ENCODE measurements around the gene TBC1D10B. TPM values are rescaled to one million over a fixed set of nuclear protein-coding genes. Genes with fewer than 3 reads are reported as not detected.

TBC1D10B gene
- total and polyA plus RNA-seq, 7 donors, result 24.5 to 50.0 (median 31.6) TPM

DNA sequence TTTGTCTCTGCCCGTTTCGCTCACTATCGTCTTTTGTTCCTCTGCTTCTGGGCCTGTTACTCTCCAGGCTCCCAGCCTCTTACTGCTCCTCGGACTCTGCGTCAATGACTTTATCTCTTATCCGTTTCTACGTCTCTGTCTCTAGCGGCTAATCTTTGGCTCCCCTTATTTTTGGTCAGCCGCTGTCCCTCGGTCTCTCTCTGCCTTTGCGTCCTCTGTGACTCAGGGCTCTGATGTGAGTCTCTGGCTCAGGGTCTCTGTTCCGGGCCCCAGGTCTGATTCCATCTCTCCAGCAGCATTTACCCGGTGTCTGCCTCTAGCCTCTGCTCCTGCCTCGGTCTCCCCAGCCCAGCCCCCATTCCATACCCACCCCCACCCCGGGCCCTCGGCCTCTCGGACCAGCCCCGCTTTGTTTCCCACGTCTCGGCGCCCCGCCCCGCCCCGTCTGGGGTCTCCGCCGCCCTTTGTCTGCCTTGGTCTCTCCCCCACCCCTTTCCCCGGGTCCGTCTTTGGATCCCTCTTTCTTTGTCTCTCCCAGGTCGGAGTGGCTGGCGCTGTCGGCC, 24.4 kb upstream of the TBC1D10B start:
- DNase-seq (no peak), ATAC-seq (peak; percentile 15 to 53 (median 21))
- peak overlapping the region; percentile 87 for H3K27ac ChIP-seq
- intact Hi-C loops (cut with DNase I), result loop anchor here in 1 of 2 donors (2.0 kb wide), 1 partner anchor 16 kb away; no protein-coding TSS in a partner anchor
- peak overlapping the region; percentile 91 for H3K4me3 ChIP-seq
- peaks cover 15% of the 10 kb centered on the region for H3K4me1 ChIP-seq
- no peaks in the 10 kb centered on the region for H3K9me3 ChIP-seq
- WGBS, 3 donors, result 4 to 8% (median 5%) methylated on average over 31 of the region's 31 CpGs
- H3K36me3 ChIP-seq (ENCODE audit: insufficient read depth in 1 of 2, low read depth in 1 of 2), result peaks cover 0 to 13% of the 10 kb centered on the region in 2 donors
- TF ChIP-seq, protein P1, sequence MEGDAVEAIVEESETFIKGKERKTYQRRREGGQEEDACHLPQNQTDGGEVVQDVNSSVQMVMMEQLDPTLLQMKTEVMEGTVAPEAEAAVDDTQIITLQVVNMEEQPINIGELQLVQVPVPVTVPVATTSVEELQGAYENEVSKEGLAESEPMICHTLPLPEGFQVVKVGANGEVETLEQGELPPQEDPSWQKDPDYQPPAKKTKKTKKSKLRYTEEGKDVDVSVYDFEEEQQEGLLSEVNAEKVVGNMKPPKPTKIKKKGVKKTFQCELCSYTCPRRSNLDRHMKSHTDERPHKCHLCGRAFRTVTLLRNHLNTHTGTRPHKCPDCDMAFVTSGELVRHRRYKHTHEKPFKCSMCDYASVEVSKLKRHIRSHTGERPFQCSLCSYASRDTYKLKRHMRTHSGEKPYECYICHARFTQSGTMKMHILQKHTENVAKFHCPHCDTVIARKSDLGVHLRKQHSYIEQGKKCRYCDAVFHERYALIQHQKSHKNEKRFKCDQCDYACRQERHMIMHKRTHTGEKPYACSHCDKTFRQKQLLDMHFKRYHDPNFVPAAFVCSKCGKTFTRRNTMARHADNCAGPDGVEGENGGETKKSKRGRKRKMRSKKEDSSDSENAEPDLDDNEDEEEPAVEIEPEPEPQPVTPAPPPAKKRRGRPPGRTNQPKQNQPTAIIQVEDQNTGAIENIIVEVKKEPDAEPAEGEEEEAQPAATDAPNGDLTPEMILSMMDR (IDR thresholded peaks at IDR 0.05), result no peak
- H3K27me3 ChIP-seq (ENCODE audit: insufficient read depth in 3 of 3, low read length in 2 of 3), result no peaks in the 10 kb centered on the region

DNA sequence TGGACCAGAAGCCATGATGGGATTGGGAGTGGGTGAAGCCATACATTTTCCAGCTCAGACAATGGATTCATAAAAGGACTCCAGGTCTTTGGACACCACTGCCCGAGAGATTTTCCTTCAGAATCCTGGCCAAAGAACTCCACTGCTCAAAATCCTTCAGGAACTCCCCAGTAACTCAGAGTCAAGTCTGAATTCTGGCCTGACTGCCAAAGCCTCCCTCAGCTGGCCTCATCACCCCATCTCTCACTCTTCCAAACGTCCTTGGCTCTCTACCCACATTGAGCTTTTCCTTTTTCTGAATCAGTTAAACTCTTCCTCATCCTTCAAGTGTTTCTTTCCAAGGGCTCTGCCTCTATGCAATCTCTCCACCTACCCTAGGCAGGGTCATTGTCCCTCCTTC, 13.2 kb upstream of the TBC1D10B start:
- intact Hi-C loops (cut with DNase I), result no loop called here
- Histone ChIP-seq H3K4me1 (peaks cover 6% of the 10 kb centered on the region), H3K27ac (no peak overlapping the region), H3K4me3 (no peak overlapping the region), H3K36me3 (ENCODE audit: insufficient read depth in 1 of 2, low read depth in 1 of 2) (no peaks in the 10 kb centered on the region), H3K9me3 (no peaks in the 10 kb centered on the region), H3K27me3 (ENCODE audit: insufficient read depth in 3 of 3, low read length in 2 of 3) (no peaks in the 10 kb centered on the region)
- TF ChIP-seq, protein P1 (IDR thresholded peaks at IDR 0.05), result no peak
- DNase-seq (no peak), ATAC-seq (no peak)
- WGBS, 3 donors, result 27 to 35% (median 33%) methylated on average over 2 of the region's 2 CpGs

DNA sequence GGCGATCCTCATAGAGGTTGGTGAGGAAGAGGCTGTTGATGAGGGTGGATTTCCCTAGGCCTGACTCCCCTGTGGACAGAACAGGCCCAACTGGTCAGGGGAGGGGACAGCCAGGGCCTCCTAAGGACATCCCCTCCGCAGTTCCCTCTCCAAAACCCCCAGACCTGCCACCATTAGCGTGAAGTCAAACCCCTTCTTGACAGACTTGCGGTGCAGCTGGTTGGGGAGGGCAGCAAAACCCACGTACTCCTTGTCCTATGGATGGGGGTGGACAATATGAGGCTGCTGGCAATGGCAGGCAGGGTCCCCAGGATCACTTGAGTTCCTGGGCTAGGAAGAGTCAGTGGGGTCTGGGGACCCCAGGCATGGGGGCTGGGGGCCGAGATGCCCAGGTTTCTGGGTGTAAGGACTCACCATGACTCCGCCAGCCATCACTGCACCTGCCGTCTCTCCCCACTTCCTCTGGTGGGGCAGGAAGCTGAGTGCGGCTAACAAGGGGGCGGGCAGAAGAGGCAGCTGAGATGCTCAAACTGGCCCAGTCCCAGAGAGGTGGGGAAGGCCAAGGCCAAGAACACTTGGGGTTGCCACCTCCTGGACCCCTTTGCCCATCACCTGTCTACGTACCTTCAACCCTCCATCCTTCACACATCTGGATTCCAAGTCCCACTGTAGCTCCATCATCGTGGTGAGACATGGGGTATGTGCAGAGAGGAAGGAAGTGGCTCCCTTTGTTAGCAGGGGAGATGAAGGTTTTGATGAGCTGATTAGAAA, 12.0 kb upstream of the TBC1D10B start, which contains the start of gene SEPTIN1:
TSS of gene SEPTIN1 (minus strand) at position 451 of the 771 bp plus-strand sequence. CDS start at position 432, 19 bp downstream.
- Histone ChIP-seq H3K36me3 (ENCODE audit: insufficient read depth in 1 of 2, low read depth in 1 of 2) (no peaks in the 10 kb centered on the region), H3K4me3 (no peak within 1 kb of the TSS), H3K4me1 (peaks cover 12% of the 10 kb centered on the region), H3K27me3 (ENCODE audit: insufficient read depth in 3 of 3, low read length in 2 of 3) (no peaks in the 10 kb centered on the region), H3K27ac (peak within 1 kb of the TSS; percentile 32), H3K9me3 (no peaks in the 10 kb centered on the region)
- ATAC-seq, result no peak
- DNase-seq, result no peak
- TF ChIP-seq, protein P1 (IDR thresholded peaks at IDR 0.05), result no peak
- intact Hi-C loops (cut with DNase I), result no loop called here
- WGBS, 3 donors, result 42 to 57% (median 45%) methylated on average over 12 of the region's 12 CpGs

DNA sequence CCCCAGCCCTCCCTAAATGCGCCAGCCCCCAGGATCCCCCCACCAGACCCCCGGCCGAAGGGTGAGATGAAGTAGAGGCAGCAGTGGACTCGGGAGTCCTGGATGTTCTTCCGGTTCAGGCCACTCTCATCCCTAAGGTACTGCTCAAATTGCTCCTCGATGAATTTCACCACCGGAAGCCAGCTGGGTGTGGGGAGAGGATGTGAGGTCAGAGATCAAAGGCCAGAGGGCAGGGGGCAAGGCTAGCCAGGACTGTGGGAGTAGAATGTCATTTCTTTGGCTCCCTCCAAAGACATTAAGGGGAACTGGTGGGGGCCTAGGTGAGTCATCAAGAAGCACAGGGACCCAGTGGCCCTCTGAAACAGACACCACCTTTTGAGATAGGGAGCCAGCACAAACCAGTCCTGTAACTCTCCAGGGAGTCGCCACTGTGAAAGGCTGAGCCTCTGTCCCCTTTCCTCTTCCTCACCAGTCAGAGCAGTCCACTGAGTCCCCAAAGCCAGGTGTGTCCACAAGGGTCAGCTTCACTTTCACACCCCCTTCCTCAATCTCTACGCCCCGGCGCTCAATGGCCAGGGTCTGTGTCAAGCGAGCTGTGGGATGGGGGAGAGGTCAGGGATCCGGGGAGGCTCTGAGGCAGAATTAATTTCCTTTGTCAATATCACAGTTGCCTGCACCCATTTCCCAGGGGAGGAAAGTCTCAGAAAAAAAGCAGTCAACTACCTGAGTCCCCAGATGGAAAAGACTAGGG, 11.2 kb upstream of the TBC1D10B start:
- no peaks in the 10 kb centered on the region for H3K9me3 ChIP-seq
- peaks cover 18% of the 10 kb centered on the region for H3K4me1 ChIP-seq
- DNase-seq, result no peak
- peaks cover 0 to under 1% of the 10 kb centered on the region in 2 donors for H3K36me3 ChIP-seq (ENCODE audit: insufficient read depth in 1 of 2, low read depth in 1 of 2)
- no peak for ATAC-seq
- H3K27me3 ChIP-seq (ENCODE audit: insufficient read depth in 3 of 3, low read length in 2 of 3), result no peaks in the 10 kb centered on the region
- TF ChIP-seq, protein P1 (IDR thresholded peaks at IDR 0.05), result no peak
- H3K27ac ChIP-seq, result peak overlapping the region; percentile 32
- 59 to 68% (median 67%) methylated on average over 13 of the region's 13 CpGs for WGBS, 3 donors
- intact Hi-C loops (cut with DNase I), result no loop called here
- no peak overlapping the region for H3K4me3 ChIP-seq
